GM12865 (cell line): Measurements from ENCODE around the gene LPP.

Experiments used
- DNase-seq: peaks from one replicate; pipeline ENCODE4 v3.0.0; 2010; ENCODE audit warnings: low read depth
- H3K4me3 ChIP-seq: 2 replicates; pipeline ENCODE4 v1.5.1; 2011; ENCODE audit warnings: mild to moderate bottlenecking, low read depth, low read length, control low read depth
- TF ChIP-seq, protein P1 (sequence below): IDR thresholded peaks from 2 replicates; pipeline ENCODE4 v1.5.1; 2011; ENCODE audit warnings: low read length, control low read depth, low read depth, inconsistent platforms; ENCODE audit not compliant: insufficient read depth; ENCODE audit errors: missing control alignments

LPP gene

GRCh38 chr3:188282871-188283270 lies 128.9 kb downstream of the LPP start:
- no peak for DNase-seq
- TF ChIP-seq, protein P1, sequence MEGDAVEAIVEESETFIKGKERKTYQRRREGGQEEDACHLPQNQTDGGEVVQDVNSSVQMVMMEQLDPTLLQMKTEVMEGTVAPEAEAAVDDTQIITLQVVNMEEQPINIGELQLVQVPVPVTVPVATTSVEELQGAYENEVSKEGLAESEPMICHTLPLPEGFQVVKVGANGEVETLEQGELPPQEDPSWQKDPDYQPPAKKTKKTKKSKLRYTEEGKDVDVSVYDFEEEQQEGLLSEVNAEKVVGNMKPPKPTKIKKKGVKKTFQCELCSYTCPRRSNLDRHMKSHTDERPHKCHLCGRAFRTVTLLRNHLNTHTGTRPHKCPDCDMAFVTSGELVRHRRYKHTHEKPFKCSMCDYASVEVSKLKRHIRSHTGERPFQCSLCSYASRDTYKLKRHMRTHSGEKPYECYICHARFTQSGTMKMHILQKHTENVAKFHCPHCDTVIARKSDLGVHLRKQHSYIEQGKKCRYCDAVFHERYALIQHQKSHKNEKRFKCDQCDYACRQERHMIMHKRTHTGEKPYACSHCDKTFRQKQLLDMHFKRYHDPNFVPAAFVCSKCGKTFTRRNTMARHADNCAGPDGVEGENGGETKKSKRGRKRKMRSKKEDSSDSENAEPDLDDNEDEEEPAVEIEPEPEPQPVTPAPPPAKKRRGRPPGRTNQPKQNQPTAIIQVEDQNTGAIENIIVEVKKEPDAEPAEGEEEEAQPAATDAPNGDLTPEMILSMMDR, result no peak
- no peak overlapping the region for H3K4me3 ChIP-seq

GRCh38 chr3:188283347-188283746 lies 129.4 kb downstream of the LPP start:
- no peak overlapping the region for H3K4me3 ChIP-seq
- DNase-seq, result peak; percentile 2
- TF ChIP-seq, protein P1, result no peak

DNA sequence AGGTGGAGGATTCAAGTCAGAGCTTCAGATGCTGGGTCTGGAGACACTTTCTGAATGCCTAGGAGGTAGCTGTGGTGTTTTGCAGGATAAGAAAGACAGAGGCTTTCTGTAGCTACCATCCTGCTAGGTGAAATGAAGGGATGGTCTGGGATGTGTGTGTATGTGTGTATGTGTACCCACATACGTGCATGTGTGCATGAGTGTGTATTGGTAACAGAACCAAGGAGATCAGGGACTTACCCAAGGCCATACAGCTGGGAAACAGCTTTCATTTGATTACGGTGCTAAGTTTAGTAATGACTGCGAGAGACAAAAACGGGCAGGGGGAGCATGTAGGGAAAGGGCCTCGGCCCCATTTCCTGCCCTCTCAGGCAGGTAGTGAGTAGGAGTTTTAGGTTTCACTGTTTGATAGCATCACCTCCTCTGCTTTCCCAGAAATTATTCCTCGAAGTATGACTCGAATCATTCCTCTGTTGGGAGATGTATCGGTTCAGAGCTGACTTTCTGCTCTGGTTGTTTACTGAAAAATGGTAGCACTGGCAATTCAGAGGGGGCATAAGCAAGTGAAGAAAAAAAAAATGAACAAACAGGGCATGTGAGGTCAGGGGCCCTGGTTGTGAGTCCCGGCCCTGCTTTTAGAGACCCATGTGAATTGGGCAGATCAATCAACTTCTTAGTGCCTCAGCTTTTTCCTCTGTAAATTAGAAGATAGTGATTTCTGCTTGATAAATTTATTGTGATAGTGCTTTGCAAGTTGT lies 130.7 kb downstream of the LPP start:
- TF ChIP-seq, protein P1, result no peak
- DNase-seq, result peak; percentile 11
- no peak overlapping the region for H3K4me3 ChIP-seq

DNA sequence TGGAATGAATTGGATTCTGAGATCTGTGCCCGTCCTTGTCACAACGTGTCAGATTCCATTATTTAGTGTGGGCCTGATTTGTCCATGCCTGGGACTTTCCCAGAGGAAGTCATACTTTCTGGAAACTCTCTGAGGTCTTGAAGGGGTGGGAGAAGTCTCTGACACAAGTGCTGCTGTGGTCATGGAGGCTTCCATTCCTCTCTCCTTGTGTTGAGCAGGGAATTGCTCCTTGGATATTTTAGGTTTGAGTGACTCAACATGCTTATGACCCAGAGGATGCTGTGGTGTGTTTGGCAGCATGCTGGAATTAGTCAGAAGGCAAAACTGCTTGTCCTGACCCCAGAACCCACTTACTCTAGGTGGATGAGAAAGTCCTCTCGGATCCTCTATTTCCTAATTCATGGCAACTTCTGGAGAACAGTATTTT lies 132.1 kb downstream of the LPP start:
- no peak overlapping the region for H3K4me3 ChIP-seq
- no peak for DNase-seq
- TF ChIP-seq, protein P1, result no peak

DNA sequence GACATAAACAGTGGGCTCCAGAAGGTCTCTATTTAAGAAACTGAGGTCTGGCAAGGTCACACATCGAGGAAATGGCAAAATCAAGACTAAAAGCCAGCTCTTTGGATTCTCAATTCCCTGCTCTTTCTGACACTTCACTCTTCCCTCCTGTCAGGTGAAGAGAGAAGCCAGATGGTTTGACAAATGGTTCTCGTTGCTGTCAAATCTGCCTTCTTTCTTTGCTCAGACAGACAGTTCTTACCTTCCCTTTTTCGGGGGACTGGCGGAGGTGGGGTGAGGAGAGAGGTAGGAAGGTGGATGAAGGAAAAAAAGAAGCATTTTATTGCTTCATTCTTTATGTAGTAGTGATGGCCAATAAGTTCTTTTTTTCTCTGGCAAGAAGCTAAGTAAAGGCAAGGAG lies 133.4 kb downstream of the LPP start:
- no peak overlapping the region for H3K4me3 ChIP-seq
- TF ChIP-seq, protein P1, result no peak
- no peak for DNase-seq

DNA sequence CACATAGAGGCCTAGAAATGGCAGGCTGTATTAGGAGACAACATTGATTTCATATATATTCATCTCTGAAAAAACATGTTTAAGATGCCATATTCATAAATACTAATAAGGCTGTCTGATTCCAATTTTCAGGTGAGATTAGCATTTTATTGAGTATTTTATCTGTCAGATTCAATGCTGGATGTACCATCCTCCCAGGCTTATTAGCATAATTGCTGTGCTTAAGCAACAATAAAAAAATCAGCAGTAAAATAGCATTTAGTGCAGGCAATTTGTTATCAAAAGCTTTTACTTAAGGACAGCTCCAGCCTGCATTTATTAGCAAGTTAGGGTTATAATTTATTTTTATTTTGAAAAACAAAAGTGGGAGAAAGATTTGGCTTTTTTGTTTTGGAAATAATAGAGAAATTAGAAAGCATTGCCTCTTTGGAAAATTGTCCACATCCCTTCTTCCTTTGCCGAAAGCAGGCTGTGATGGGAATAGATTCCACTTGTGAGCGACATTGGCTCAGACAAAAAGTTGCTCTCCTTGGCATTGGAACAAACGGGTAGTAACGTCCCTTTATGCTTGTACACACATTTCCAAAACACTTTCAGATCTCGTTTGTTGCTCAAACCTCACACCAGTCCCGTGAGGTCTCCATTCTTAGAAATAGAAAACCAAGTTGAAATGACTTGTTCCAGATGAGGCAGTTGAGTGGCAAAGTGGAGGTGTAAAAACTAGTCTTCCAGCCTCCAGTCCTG lies 134.0 kb downstream of the LPP start:
- no peak overlapping the region for H3K4me3 ChIP-seq
- TF ChIP-seq, protein P1, result no peak

More for the DNA sequence above, 134.0 kb downstream of the LPP start:
- DNase-seq, result no peak
